Karpas-422 (cell line): ENCODE measurements around the gene ATRN. TPM values are rescaled to one million over a fixed set of nuclear protein-coding genes. Genes with fewer than 3 reads are reported as not detected.

Experiments
- DNase-seq: peaks from one replicate; pipeline ENCODE4 v3.0.0-alpha.2; 2015
- H2AFZ ChIP-seq: fragments of 200-600 bp; sonication (generic); 2 replicates; pipeline ENCODE4 v1.6.1; 2014; ENCODE audit warnings: antibody characterized with exemption, low read length, mixed read lengths
- H3K27ac ChIP-seq: fragments of 200-600 bp; sonication (generic); 2 replicates; pipeline ENCODE4 v1.5.1; 2014; ENCODE audit warnings: mild to moderate bottlenecking, low read length, moderate library complexity
- H3K27me3 ChIP-seq: fragments of 200-600 bp; sonication (generic); 2 replicates; pipeline ENCODE4 v1.6.1; 2014; ENCODE audit warnings: low read length, mixed read lengths
- H3K36me3 ChIP-seq: fragments of 200-600 bp; sonication (generic); 2 replicates; pipeline ENCODE4 v1.6.1; 2014; ENCODE audit warnings: low read length, mixed read lengths; ENCODE audit not compliant: insufficient read depth
- H3K4me1 ChIP-seq: fragments of 200-600 bp; sonication (generic); 2 replicates; pipeline ENCODE4 v1.6.1; 2014; ENCODE audit warnings: mild to moderate bottlenecking, low read length, mixed read lengths
- H3K4me2 ChIP-seq: fragments of 200-600 bp; sonication (generic); 2 replicates; pipeline ENCODE4 v1.6.1; 2014; ENCODE audit warnings: low read length, low read depth, mild to moderate bottlenecking; ENCODE audit not compliant: poor library complexity, severe bottlenecking
- H3K4me3 ChIP-seq: fragments of 200-600 bp; sonication (generic); 2 replicates; pipeline ENCODE4 v1.5.1; 2014; ENCODE audit warnings: mild to moderate bottlenecking, antibody characterized with exemption, low read length, mixed read lengths
- H3K79me2 ChIP-seq: fragments of 200-600 bp; sonication (generic); 2 replicates; pipeline ENCODE4 v1.6.1; 2014; ENCODE audit warnings: mild to moderate bottlenecking, low read length, mixed read lengths
- H3K9ac ChIP-seq: fragments of 200-600 bp; sonication (generic); 2 replicates; pipeline ENCODE4 v1.6.0; 2014; ENCODE audit warnings: low read length
- H3K9me2 ChIP-seq: fragments of 200-600 bp; sonication (generic), shearing (Covaris generic); replicated peaks from 2 replicates; pipeline ENCODE4 v1.6.0; 2014; ENCODE audit warnings: mild to moderate bottlenecking, low read length, moderate library complexity; ENCODE audit not compliant: insufficient read depth
- H3K9me3 ChIP-seq: fragments of 300-700, 200-600 bp; sonication (generic); 2 replicates; pipeline ENCODE4 v1.6.1; 2014; ENCODE audit warnings: low read length, mixed read lengths
- H4K20me1 ChIP-seq: fragments of 200-600 bp; sonication (generic); 2 replicates; pipeline ENCODE4 v1.6.1; 2014; ENCODE audit warnings: mild to moderate bottlenecking, antibody characterized with exemption, low read length, low read depth; ENCODE audit not compliant: insufficient read depth
- total RNA-seq: library from RNA; depleted of rRNA; stranded (reverse); fragments of >200 nt; shearing (Covaris generic); gene quantifications from 2 replicates; pipeline ENCODE4 v1.2.3, GENCODE V29; 2014; ENCODE audit warnings: low replicate concordance

Gene ATRN
- total RNA-seq, 1 experiment from 2014 or later = 8.2 TPM

- Histone ChIP-seq H3K9ac (no peak overlapping the region), H3K27ac (no peak overlapping the region), H3K36me3 (no peaks in the 10 kb centered on the region), H3K27me3 (no peaks in the 10 kb centered on the region), H3K9me3 (no peaks in the 10 kb centered on the region), H4K20me1 (no peaks in the 10 kb centered on the region), H3K79me2 (no peaks in the 10 kb centered on the region), H3K4me1 (peaks cover 13% of the 10 kb centered on the region), H2AFZ (peak overlapping the region; percentile 84; the same call in 1 of the 2 replicates), H3K4me2 (peak overlapping the region; percentile 38), H3K4me3 (peak overlapping the region; percentile 36; the same call in 1 of the 2 replicates), H3K9me2 (no peaks in the 10 kb centered on the region)
- no peak for DNase-seq
These were observed 187.3 kb downstream of the ATRN start for GRCh38 chr20:3658019-3658715.

GRCh38 chr20:3658716-3659491 lies 188.1 kb downstream of the ATRN start:
- Histone ChIP-seq H3K4me2 (peak overlapping the region; percentile 38), H3K9me2 (no peaks in the 10 kb centered on the region), H3K9me3 (no peaks in the 10 kb centered on the region), H3K9ac (no peak overlapping the region; the same call in 1 of the 2 replicates), H4K20me1 (no peaks in the 10 kb centered on the region), H3K4me3 (peak overlapping the region; percentile 36; the same call in 1 of the 2 replicates), H3K79me2 (no peaks in the 10 kb centered on the region), H2AFZ (peak overlapping the region; percentile 84; the same call in 1 of the 2 replicates), H3K4me1 (peaks cover 13% of the 10 kb centered on the region), H3K36me3 (no peaks in the 10 kb centered on the region), H3K27me3 (no peaks in the 10 kb centered on the region), H3K27ac (no peak overlapping the region)
- peak; percentile 81 for DNase-seq

- no peak for DNase-seq
- H4K20me1 ChIP-seq = no peaks in the 10 kb centered on the region
- H3K27me3 ChIP-seq = no peaks in the 10 kb centered on the region
- H3K4me3 ChIP-seq = no peak overlapping the region
- peak overlapping the region; percentile 84; the same call in 1 of the 2 replicates for H2AFZ ChIP-seq
- H3K4me2 ChIP-seq = peak overlapping the region; percentile 38
- no peaks in the 10 kb centered on the region for H3K79me2 ChIP-seq
- no peak overlapping the region for H3K9ac ChIP-seq
- no peaks in the 10 kb centered on the region for H3K36me3 ChIP-seq
- no peaks in the 10 kb centered on the region for H3K9me2 ChIP-seq
- peaks cover 13% of the 10 kb centered on the region for H3K4me1 ChIP-seq
- no peaks in the 10 kb centered on the region for H3K9me3 ChIP-seq
- H3K27ac ChIP-seq = no peak overlapping the region
These were observed 188.9 kb downstream of the ATRN start for GRCh38 chr20:3659492-3660261.

- no peaks in the 10 kb centered on the region for H3K36me3 ChIP-seq
- H3K27me3 ChIP-seq = no peaks in the 10 kb centered on the region
- no peak overlapping the region for H2AFZ ChIP-seq
- no peaks in the 10 kb centered on the region for H3K9me3 ChIP-seq
- H3K9ac ChIP-seq = no peak overlapping the region
- H3K4me1 ChIP-seq = peaks cover 13% of the 10 kb centered on the region
- no peak overlapping the region for H3K27ac ChIP-seq
- H3K9me2 ChIP-seq = no peaks in the 10 kb centered on the region
- H3K4me2 ChIP-seq = no peak overlapping the region
- H3K79me2 ChIP-seq = no peaks in the 10 kb centered on the region
- H4K20me1 ChIP-seq = no peaks in the 10 kb centered on the region
- H3K4me3 ChIP-seq = no peak overlapping the region
- no peak for DNase-seq
These were observed 189.6 kb downstream of the ATRN start for GRCh38 chr20:3660262-3661059.

- no peaks in the 10 kb centered on the region for H3K9me2 ChIP-seq
- no peaks in the 10 kb centered on the region for H3K27me3 ChIP-seq
- H4K20me1 ChIP-seq = no peaks in the 10 kb centered on the region
- no peaks in the 10 kb centered on the region for H3K9me3 ChIP-seq
- no peak for DNase-seq
- no peaks in the 10 kb centered on the region for H3K36me3 ChIP-seq
- no peak overlapping the region for H2AFZ ChIP-seq
- H3K4me3 ChIP-seq = no peak overlapping the region
- H3K79me2 ChIP-seq = no peaks in the 10 kb centered on the region
- no peak overlapping the region for H3K9ac ChIP-seq
- no peak overlapping the region for H3K27ac ChIP-seq
- H3K4me1 ChIP-seq = peaks cover 13% of the 10 kb centered on the region
- no peak overlapping the region for H3K4me2 ChIP-seq
These were observed 190.4 kb downstream of the ATRN start for GRCh38 chr20:3661060-3661813.

- H3K9me3 ChIP-seq = no peaks in the 10 kb centered on the region
- no peak overlapping the region for H3K9ac ChIP-seq
- H3K9me2 ChIP-seq = no peaks in the 10 kb centered on the region
- no peaks in the 10 kb centered on the region for H3K27me3 ChIP-seq
- DNase-seq = no peak
- no peaks in the 10 kb centered on the region for H4K20me1 ChIP-seq
- no peak overlapping the region for H3K27ac ChIP-seq
- H3K4me3 ChIP-seq = no peak overlapping the region
- H3K4me2 ChIP-seq = no peak overlapping the region
- H2AFZ ChIP-seq = no peak overlapping the region
- peaks cover 13% of the 10 kb centered on the region for H3K4me1 ChIP-seq
- no peaks in the 10 kb centered on the region for H3K79me2 ChIP-seq
- H3K36me3 ChIP-seq = no peaks in the 10 kb centered on the region
These were observed 191.2 kb downstream of the ATRN start for GRCh38 chr20:3661814-3662665.
